Smooth muscle cell (in vitro differentiated cells): ENCODE measurements around the gene ABCA12. TPM values are rescaled to one million over a fixed set of nuclear protein-coding genes. Genes with fewer than 3 reads are reported as not detected.

Experiments used
- DNase-seq: peaks from one replicate; lab custom pipeline; 2025; ENCODE audit not compliant: unreplicated experiment; lab: John Stamatoyannopoulos, UW
- H2AFZ ChIP-seq: fragments of 200-600 bp; sonication (generic); 2 replicates; pipeline ENCODE4 v1.6.0; 2016; ENCODE audit warnings: antibody characterized with exemption, low read depth, mild to moderate bottlenecking
- H3F3A ChIP-seq: fragments of 200-600 bp; sonication (generic); 2 replicates; pipeline ENCODE4 v1.6.0; 2017; ENCODE audit warnings: antibody characterized with exemption, low read depth
- H3K27ac ChIP-seq: fragments of 200-600 bp; sonication (generic); 2 replicates; pipeline ENCODE4 v1.5.1; 2016; ENCODE audit warnings: low read depth, mild to moderate bottlenecking
- H3K27me3 ChIP-seq: fragments of 200-600 bp; sonication (generic); 2 replicates; pipeline ENCODE4 v1.6.1; 2016; ENCODE audit warnings: low read depth, mild to moderate bottlenecking
- H3K36me3 ChIP-seq: fragments of 200-600 bp; sonication (generic); 2 replicates; pipeline ENCODE4 v1.5.1; 2016; ENCODE audit warnings: low read depth
- H3K4me1 ChIP-seq: fragments of 200-600 bp; sonication (generic); 2 replicates; pipeline ENCODE4 v1.5.1; 2016; ENCODE audit warnings: low read depth
- H3K4me2 ChIP-seq: fragments of 200-600 bp; sonication (generic); 2 replicates; pipeline ENCODE4 v1.6.0; 2016; ENCODE audit warnings: mild to moderate bottlenecking
- H3K4me3 ChIP-seq: fragments of 200-600 bp; sonication (generic); 2 replicates; pipeline ENCODE4 v1.5.1; 2016; ENCODE audit warnings: mild to moderate bottlenecking
- H3K79me2 ChIP-seq: fragments of 200-600 bp; sonication (generic); 2 replicates; pipeline ENCODE4 v1.6.0; 2016; ENCODE audit warnings: low read depth, mild to moderate bottlenecking
- H3K9ac ChIP-seq: fragments of 200-600 bp; sonication (generic); 2 replicates; pipeline ENCODE4 v1.6.0; 2016; ENCODE audit warnings: low read depth
- H3K9me3 ChIP-seq: fragments of 200-600 bp; sonication (generic); replicated peaks from 2 replicates; pipeline ENCODE4 v1.5.1; 2016; ENCODE audit warnings: low read depth
- H4K20me1 ChIP-seq: fragments of 200-600 bp; sonication (generic); 2 replicates; pipeline ENCODE4 v1.6.0; 2016; ENCODE audit warnings: low read depth
- CTCF ChIP-seq: fragments of 200-600 bp; sonication (generic); IDR thresholded peaks from 2 replicates; pipeline ENCODE4 v1.5.1; 2017; ENCODE audit warnings: borderline replicate concordance, mild to moderate bottlenecking, antibody characterized with exemption; ENCODE audit not compliant: insufficient read depth, poor library complexity, severe bottlenecking
- WGBS: methylation state at CpG from one replicate; pipeline ENCODE4 v1.1.7; 2016; ENCODE audit warnings: low lambda C conversion rate; 5-methylcytosine and 5-hydroxymethylcytosine counted together
- polyA plus RNA-seq: library from polyadenylated mRNA; unstranded; fragments of >200 nt; fragmentation: Nextera tagmentation; extraction: Ambion mirVana; gene quantifications from 2 replicates; pipeline ENCODE4 v1.2.1, GENCODE V29; 2016
- total RNA-seq: library from RNA; depleted of rRNA; stranded (reverse); fragments of >200 nt; gene quantifications from 2 replicates; pipeline ENCODE4 v1.2.3, GENCODE V29; 2014

The ABCA12 gene
- total and polyA plus RNA-seq, 2 experiments from 2014 or later: 0.47 to 5.7 TPM

GRCh38 chr2:215083146-215083545, 55.3 kb downstream of the ABCA12 start:
- Histone ChIP-seq H3K9me3 (no peaks in the 10 kb centered on the region), H3K4me3 (no peak overlapping the region), H3K9ac (no peak overlapping the region), H3F3A (no peaks in the 10 kb centered on the region), H3K27me3 (no peaks in the 10 kb centered on the region), H3K27ac (no peak overlapping the region), H4K20me1 (no peaks in the 10 kb centered on the region), H2AFZ (no peak overlapping the region), H3K36me3 (no peaks in the 10 kb centered on the region), H3K79me2 (no peaks in the 10 kb centered on the region), H3K4me2 (no peak overlapping the region), H3K4me1 (no peaks in the 10 kb centered on the region)
- no peak for TF ChIP-seq CTCF
- no peak for DNase-seq
- WGBS: 94% methylated on average over 4 of the region's 4 CpGs

- no peak overlapping the region for H3K9ac ChIP-seq
- H4K20me1 ChIP-seq: no peaks in the 10 kb centered on the region
- H3K4me2 ChIP-seq: no peak overlapping the region
- H3K4me1 ChIP-seq: no peaks in the 10 kb centered on the region
- no peak overlapping the region for H3K4me3 ChIP-seq
- no peak overlapping the region for H3K27ac ChIP-seq
- no peaks in the 10 kb centered on the region for H3K36me3 ChIP-seq
- TF ChIP-seq CTCF: no peak
- no peaks in the 10 kb centered on the region for H3K9me3 ChIP-seq
- H3K79me2 ChIP-seq: no peaks in the 10 kb centered on the region
- no peaks in the 10 kb centered on the region for H3F3A ChIP-seq
- no peak for DNase-seq
- no peak overlapping the region for H2AFZ ChIP-seq
- no peaks in the 10 kb centered on the region for H3K27me3 ChIP-seq
Observed at GRCh38 chr2:215082446-215082845, 56.0 kb downstream of the ABCA12 start.

- Histone ChIP-seq H3K4me2 (no peak overlapping the region), H3K4me1 (no peaks in the 10 kb centered on the region), H3K4me3 (no peak overlapping the region), H3K27ac (no peak overlapping the region), H3K9ac (no peak overlapping the region), H2AFZ (no peak overlapping the region), H3K79me2 (no peaks in the 10 kb centered on the region), H3F3A (no peaks in the 10 kb centered on the region), H4K20me1 (no peaks in the 10 kb centered on the region), H3K9me3 (no peaks in the 10 kb centered on the region), H3K27me3 (no peaks in the 10 kb centered on the region), H3K36me3 (no peaks in the 10 kb centered on the region)
- DNase-seq: no peak
- 42% methylated on average over 4 of the region's 4 CpGs for WGBS
- TF ChIP-seq CTCF: no peak
Observed at GRCh38 chr2:215080545-215080944, 57.9 kb downstream of the ABCA12 start.

GRCh38 chr2:215071676-215072075, 66.8 kb downstream of the ABCA12 start:
- H3K36me3 ChIP-seq: no peaks in the 10 kb centered on the region
- H3K9me3 ChIP-seq: no peaks in the 10 kb centered on the region
- no peaks in the 10 kb centered on the region for H3K79me2 ChIP-seq
- 85% methylated on average over 3 of the region's 3 CpGs for WGBS
- H3K27me3 ChIP-seq: no peaks in the 10 kb centered on the region
- H3K4me1 ChIP-seq: no peaks in the 10 kb centered on the region
- no peaks in the 10 kb centered on the region for H3F3A ChIP-seq
- DNase-seq: no peak
- no peak overlapping the region for H2AFZ ChIP-seq
- no peak overlapping the region for H3K9ac ChIP-seq
- H3K27ac ChIP-seq: peak overlapping the region; percentile 42
- H3K4me2 ChIP-seq: no peak overlapping the region
- no peaks in the 10 kb centered on the region for H4K20me1 ChIP-seq
- no peak overlapping the region for H3K4me3 ChIP-seq
- no peak for TF ChIP-seq CTCF
